ENCODE results near the gene POLR1A. TPM values are rescaled to one million over a fixed set of nuclear protein-coding genes. Genes with fewer than 3 reads are reported as not detected.

The POLR1A gene
- total and polyA plus RNA-seq, 2 of the 8 experiments (the other 6 are each of a cell fraction or from before 2014, with no cell fraction given), result 8.9 to 58.1 TPM

GRCh38 chr2:85974390-85974789 lies 131.3 kb downstream of the POLR1A start (continued):
- TF ChIP-seq BACH1 (IDR thresholded peaks at IDR 0.05; ENCODE audit: low read length), result no peak
- no peak for TF ChIP-seq TAF7 (optimal IDR thresholded peaks at IDR 0.05; ENCODE audit: borderline replicate concordance, low read depth, low read length)
- no peak for TF ChIP-seq CBX5 (IDR thresholded peaks at IDR 0.05; ENCODE audit: low read depth, low read length)
- TF ChIP-seq CHD1 (IDR thresholded peaks at IDR 0.05; ENCODE audit: low read depth, low read length), result no peak
- no peak for TF ChIP-seq RNF2 (IDR thresholded peaks at IDR 0.05; ENCODE audit: borderline replicate concordance, low read depth, low read length, missing control alignments, poor library complexity, severe bottlenecking)
- no peak for TF ChIP-seq HDAC6 (IDR thresholded peaks at IDR 0.05; ENCODE audit: low read depth, low read length)

Data from H1 (cell line).